Smooth muscle cell (in vitro differentiated cells): ENCODE results near the gene SHOX. TPM values are rescaled to one million over a fixed set of nuclear protein-coding genes. Genes with fewer than 3 reads are reported as not detected.

ENCODE experiments used
- DNase-seq: peaks from one replicate; lab custom pipeline; 2025; ENCODE audit not compliant: unreplicated experiment; lab: John Stamatoyannopoulos, UW
- H2AFZ ChIP-seq: fragments of 200-600 bp; sonication (generic); 2 replicates; pipeline ENCODE4 v1.6.0; 2016; ENCODE audit warnings: antibody characterized with exemption, low read depth, mild to moderate bottlenecking
- H3F3A ChIP-seq: fragments of 200-600 bp; sonication (generic); 2 replicates; pipeline ENCODE4 v1.6.0; 2017; ENCODE audit warnings: antibody characterized with exemption, low read depth
- H3K27ac ChIP-seq: fragments of 200-600 bp; sonication (generic); 2 replicates; pipeline ENCODE4 v1.5.1; 2016; ENCODE audit warnings: low read depth, mild to moderate bottlenecking
- H3K27me3 ChIP-seq: fragments of 200-600 bp; sonication (generic); 2 replicates; pipeline ENCODE4 v1.6.1; 2016; ENCODE audit warnings: low read depth, mild to moderate bottlenecking
- H3K36me3 ChIP-seq: fragments of 200-600 bp; sonication (generic); 2 replicates; pipeline ENCODE4 v1.5.1; 2016; ENCODE audit warnings: low read depth
- H3K4me1 ChIP-seq: fragments of 200-600 bp; sonication (generic); 2 replicates; pipeline ENCODE4 v1.5.1; 2016; ENCODE audit warnings: low read depth
- H3K4me2 ChIP-seq: fragments of 200-600 bp; sonication (generic); 2 replicates; pipeline ENCODE4 v1.6.0; 2016; ENCODE audit warnings: mild to moderate bottlenecking
- H3K4me3 ChIP-seq: fragments of 200-600 bp; sonication (generic); 2 replicates; pipeline ENCODE4 v1.5.1; 2016; ENCODE audit warnings: mild to moderate bottlenecking
- H3K79me2 ChIP-seq: fragments of 200-600 bp; sonication (generic); 2 replicates; pipeline ENCODE4 v1.6.0; 2016; ENCODE audit warnings: low read depth, mild to moderate bottlenecking
- H3K9ac ChIP-seq: fragments of 200-600 bp; sonication (generic); 2 replicates; pipeline ENCODE4 v1.6.0; 2016; ENCODE audit warnings: low read depth
- H3K9me3 ChIP-seq: fragments of 200-600 bp; sonication (generic); replicated peaks from 2 replicates; pipeline ENCODE4 v1.5.1; 2016; ENCODE audit warnings: low read depth
- H4K20me1 ChIP-seq: fragments of 200-600 bp; sonication (generic); 2 replicates; pipeline ENCODE4 v1.6.0; 2016; ENCODE audit warnings: low read depth
- CTCF ChIP-seq: fragments of 200-600 bp; sonication (generic); IDR thresholded peaks from 2 replicates; pipeline ENCODE4 v1.5.1; 2017; ENCODE audit warnings: borderline replicate concordance, mild to moderate bottlenecking, antibody characterized with exemption; ENCODE audit not compliant: insufficient read depth, poor library complexity, severe bottlenecking
- WGBS: methylation state at CpG from one replicate; pipeline ENCODE4 v1.1.7; 2016; ENCODE audit warnings: low lambda C conversion rate; 5-methylcytosine and 5-hydroxymethylcytosine counted together
- polyA plus RNA-seq: library from polyadenylated mRNA; unstranded; fragments of >200 nt; fragmentation: Nextera tagmentation; extraction: Ambion mirVana; gene quantifications from 2 replicates; pipeline ENCODE4 v1.2.1, GENCODE V29; 2016
- total RNA-seq: library from RNA; depleted of rRNA; stranded (reverse); fragments of >200 nt; gene quantifications from 2 replicates; pipeline ENCODE4 v1.2.3, GENCODE V29; 2014

SHOX gene
- total and polyA plus RNA-seq, 2 experiments from 2014 or later: not detected

- peaks cover 91% of the 10 kb centered on the region for H3K27me3 ChIP-seq
- H4K20me1 ChIP-seq: no peaks in the 10 kb centered on the region
- no peaks in the 10 kb centered on the region for H3K4me1 ChIP-seq
- no peak overlapping the region for H3K4me3 ChIP-seq
- no peaks in the 10 kb centered on the region for H3K79me2 ChIP-seq
- H3K36me3 ChIP-seq: no peaks in the 10 kb centered on the region
- H3K9ac ChIP-seq: no peak overlapping the region
- no peak overlapping the region for H3K27ac ChIP-seq
- no peaks in the 10 kb centered on the region for H3K9me3 ChIP-seq
- H3K4me2 ChIP-seq: no peak overlapping the region
- 4% methylated on average over 30 of the region's 30 CpGs for WGBS
- H3F3A ChIP-seq: no peaks in the 10 kb centered on the region
- no peak for DNase-seq
- no peak for TF ChIP-seq CTCF
- no peak overlapping the region for H2AFZ ChIP-seq
Measured at GRCh38 chrX:632366-633042, 1.9 kb downstream of the SHOX start.

GRCh38 chrX:633043-633984, 2.7 kb downstream of the SHOX start:
- Histone ChIP-seq H3K4me1 (no peaks in the 10 kb centered on the region), H3K4me2 (no peak overlapping the region), H3K79me2 (no peaks in the 10 kb centered on the region), H3K4me3 (no peak overlapping the region), H3K9me3 (no peaks in the 10 kb centered on the region), H4K20me1 (no peaks in the 10 kb centered on the region), H3F3A (no peaks in the 10 kb centered on the region), H3K36me3 (no peaks in the 10 kb centered on the region), H2AFZ (no peak overlapping the region), H3K27me3 (peaks cover 91% of the 10 kb centered on the region), H3K27ac (no peak overlapping the region), H3K9ac (no peak overlapping the region)
- no peak for DNase-seq
- TF ChIP-seq CTCF: no peak
- WGBS: 8% methylated on average over 25 of the region's 25 CpGs

GRCh38 chrX:633985-634958, 3.7 kb downstream of the SHOX start:
- H3F3A ChIP-seq: no peaks in the 10 kb centered on the region
- no peak for TF ChIP-seq CTCF
- H2AFZ ChIP-seq: no peak overlapping the region
- H3K9ac ChIP-seq: no peak overlapping the region
- H3K27me3 ChIP-seq: peaks cover 94% of the 10 kb centered on the region
- H3K27ac ChIP-seq: no peak overlapping the region
- H3K36me3 ChIP-seq: no peaks in the 10 kb centered on the region
- H3K4me1 ChIP-seq: no peaks in the 10 kb centered on the region
- H3K4me3 ChIP-seq: no peak overlapping the region
- no peak for DNase-seq
- WGBS: 5% methylated on average over 78 of the region's 84 CpGs
- no peaks in the 10 kb centered on the region for H4K20me1 ChIP-seq
- H3K79me2 ChIP-seq: no peaks in the 10 kb centered on the region
- no peaks in the 10 kb centered on the region for H3K9me3 ChIP-seq
- H3K4me2 ChIP-seq: no peak overlapping the region
